Esophagus muscularis mucosa (tissue), 4 donors: Measurements from ENCODE around the gene TADA2B. TPM values are rescaled to one million over a fixed set of nuclear protein-coding genes. Genes with fewer than 3 reads are reported as not detected.
A peak's percentile ranks its signal among the peaks of the same experiment; 100 is the strongest.

Source experiments
- DNase-seq: peaks from one replicate; pipeline ENCODE4 v3.0.0-alpha.2; 2017; ENCODE audit errors: extremely low spot score
- H3K27ac ChIP-seq, 4 donors: fragments of 200-600 bp; sonication (generic); replicated peaks in 1 of 4; 1 replicate in 3 of 4; 2 replicates in 1 of 4; pipeline ENCODE4 v1.5.1; 2016 to 2019; ENCODE audit warnings: mild to moderate bottlenecking in 1 of 4
- H3K27me3 ChIP-seq, 4 donors: fragments of 200-600 bp; sonication (generic); one replicate each; pipeline versions ENCODE4 v1.5.1 to v1.6.0; 2016 to 2019
- H3K36me3 ChIP-seq, 4 donors: fragments of 200-600 bp; sonication (generic); one replicate each; pipeline ENCODE4 v1.5.1; 2016 to 2019
- H3K4me1 ChIP-seq, 4 donors: fragments of 200-600 bp; sonication (generic); one replicate each; pipeline ENCODE4 v1.5.1; 2016 to 2019
- H3K4me3 ChIP-seq, 4 donors: fragments of 200-600 bp; sonication (generic); 1 replicate in 2 of 4; 2 replicates in 2 of 4; pipeline ENCODE4 v1.5.1; 2016 to 2019; ENCODE audit warnings: mild to moderate bottlenecking in 4 of 4, moderate library complexity in 1 of 4
- H3K9me3 ChIP-seq, 4 donors: fragments of 200-600 bp; sonication (generic); 1 replicate in 3 of 4; 2 replicates in 1 of 4; pipeline ENCODE4 v1.5.1; 2016 to 2019
- CTCF ChIP-seq, 3 experiments: fragments of 200-600 bp in 2 of 3; fragments of 450-650 bp in 1 of 3; sonication (generic) in 2 of 3; IDR thresholded peaks; one replicate each; pipeline ENCODE4 v1.5.1; 2017 to 2019; ENCODE audit warnings: antibody characterized with exemption in 3 of 3, mild to moderate bottlenecking in 2 of 3, moderate library complexity in 1 of 3
- EP300 ChIP-seq: sonication (generic); formaldehyde crosslinking; IDR thresholded peaks from one replicate; pipeline ENCODE4 v1.6.1; 2017; ENCODE audit warnings: antibody characterized with exemption
- POLR2A ChIP-seq: fragments of 450-650 bp; IDR thresholded peaks from one replicate; pipeline ENCODE4 v1.6.1; 2017; ENCODE audit warnings: antibody characterized with exemption, moderate library complexity, mild to moderate bottlenecking, low read depth
- POLR2AphosphoS5 ChIP-seq, 2 donors: sonication (generic); formaldehyde crosslinking; IDR thresholded peaks; one replicate each; pipeline ENCODE4 v1.6.1; 2017; ENCODE audit warnings: antibody characterized with exemption in 2 of 2
- whole genome bisulfite sequencing: methylation state at CpG from one replicate; pipeline ENCODE4 v1.1.5; 2018; 5-methylcytosine and 5-hydroxymethylcytosine counted together
- intact Hi-C: fragments of 100-400 bp; cut with DNase I; formaldehyde crosslinking; loops from one replicate; pipeline ENCODE4 v1.15.1; 2023
- total RNA-seq, 4 donors: library from RNA; depleted of rRNA; stranded (reverse); fragments of >200 nt; gene quantifications; one replicate each; pipeline versions ENCODE4 v1.1.0 to v1.2.1, GENCODE V29; 2016

Gene TADA2B
- total RNA-seq, 4 donors from 2014 or later = 19.9 to 31.7 (median 26.3) TPM

- DNase-seq = no peak
- no peak overlapping the region for H3K4me3 ChIP-seq
- TF ChIP-seq CTCF (IDR thresholded peaks at IDR 0.05) = no peak
- TF ChIP-seq EP300 = no peak
- TF ChIP-seq POLR2AphosphoS5 (IDR thresholded peaks at IDR 0.05) = no peak
- no peak for TF ChIP-seq POLR2A
- peaks cover 24 to 70% (median 66%) of the 10 kb centered on the region in 4 donors for H3K36me3 ChIP-seq
- H3K4me1 ChIP-seq = peaks cover 12 to 29% (median 23%) of the 10 kb centered on the region in 4 donors
- WGBS = 92% methylated on average over 10 of the region's 10 CpGs
- no peaks in the 10 kb centered on the region for H3K27me3 ChIP-seq
- intact Hi-C loops = no loop called here
- H3K27ac ChIP-seq = no peak overlapping the region
- H3K9me3 ChIP-seq = no peaks in the 10 kb centered on the region
Observed at GRCh38 chr4:7055990-7056325, 12.8 kb downstream of the TADA2B start.

GRCh38 chr4:7058792-7059191 lies 15.6 kb downstream of the TADA2B start:
- no peak for DNase-seq
- TF ChIP-seq POLR2A (no peak), POLR2AphosphoS5 (IDR thresholded peaks at IDR 0.05) (no peak), CTCF (IDR thresholded peaks at IDR 0.05) (no peak), EP300 (no peak)
- Histone ChIP-seq H3K9me3 (no peaks in the 10 kb centered on the region), H3K4me3 (no peak overlapping the region), H3K4me1 (peaks cover 0 to 4% (median 1%) of the 10 kb centered on the region in 4 donors), H3K27me3 (no peaks in the 10 kb centered on the region), H3K36me3 (peaks cover 42 to 94% (median 84%) of the 10 kb centered on the region in 4 donors), H3K27ac (no peak overlapping the region)
- WGBS = 100% methylated on average over 3 of the region's 3 CpGs
- intact Hi-C loops = no loop called here

GRCh38 chr4:7059662-7060061 lies 16.5 kb downstream of the TADA2B start:
- 68% methylated on average over 11 of the region's 11 CpGs for WGBS
- no peak overlapping the region for H3K4me3 ChIP-seq
- H3K27me3 ChIP-seq = no peaks in the 10 kb centered on the region
- intact Hi-C loops = no loop called here
- H3K36me3 ChIP-seq = peaks cover 37 to 93% (median 81%) of the 10 kb centered on the region in 4 donors
- H3K4me1 ChIP-seq = peaks cover 0 to 4% (median 2%) of the 10 kb centered on the region in 4 donors
- no peak overlapping the region for H3K27ac ChIP-seq
- no peak for TF ChIP-seq POLR2A
- TF ChIP-seq CTCF (IDR thresholded peaks at IDR 0.05) = no peak
- TF ChIP-seq POLR2AphosphoS5 (IDR thresholded peaks at IDR 0.05) = no peak
- no peak for TF ChIP-seq EP300
- H3K9me3 ChIP-seq = no peaks in the 10 kb centered on the region
- DNase-seq = no peak

GRCh38 chr4:7060346-7061150 lies 17.4 kb downstream of the TADA2B start:
- DNase-seq = no peak
- H3K27me3 ChIP-seq = no peaks in the 10 kb centered on the region
- H3K4me3 ChIP-seq = no peak overlapping the region
- H3K36me3 ChIP-seq = peaks cover 29 to 91% (median 74%) of the 10 kb centered on the region in 4 donors
- H3K4me1 ChIP-seq = peaks cover 0 to 11% (median 9%) of the 10 kb centered on the region in 4 donors
- H3K27ac ChIP-seq = peak overlapping the region in 1 of 4 donors; percentile 18
- no peaks in the 10 kb centered on the region for H3K9me3 ChIP-seq
- WGBS = 73% methylated on average over 18 of the region's 20 CpGs
- no peak for TF ChIP-seq POLR2A
- TF ChIP-seq POLR2AphosphoS5 (IDR thresholded peaks at IDR 0.05) = no peak
- no peak for TF ChIP-seq CTCF (IDR thresholded peaks at IDR 0.05)
- TF ChIP-seq EP300 = no peak
- intact Hi-C loops = no loop called here

- intact Hi-C loops = no loop called here
- no peak overlapping the region for H3K4me3 ChIP-seq
- H3K27ac ChIP-seq = no peak overlapping the region
- no peaks in the 10 kb centered on the region for H3K9me3 ChIP-seq
- WGBS = 88% methylated on average over 4 of the region's 6 CpGs
- no peaks in the 10 kb centered on the region for H3K27me3 ChIP-seq
- H3K4me1 ChIP-seq = peaks cover 5 to 23% (median 22%) of the 10 kb centered on the region in 4 donors
- TF ChIP-seq POLR2A (no peak), POLR2AphosphoS5 (IDR thresholded peaks at IDR 0.05) (no peak), EP300 (no peak), CTCF (IDR thresholded peaks at IDR 0.05) (no peak)
- H3K36me3 ChIP-seq = peaks cover 23 to 78% (median 63%) of the 10 kb centered on the region in 4 donors
- DNase-seq = no peak
Observed at GRCh38 chr4:7061815-7062214, 18.6 kb downstream of the TADA2B start.
